ENCODE results near the gene DMPK.

- TF ChIP-seq CTCF (conservative IDR thresholded peaks at IDR 0.05; ENCODE audit: low read depth, low read length) (no peak), EZH2 (IDR thresholded peaks at IDR 0.05; ENCODE audit: low read length, unreplicated experiment) (no peak)
Measured at GRCh38 chr19:45772912-45773311, 9.4 kb downstream of the DMPK start.

Data from PC-3 (cell line).